ENCODE measurements around the gene ABCA3.

ABCA3 gene

GRCh38 chr16:2256531-2257140 lies 83.9 kb downstream of the ABCA3 start:
- no peak for TF ChIP-seq ZFX (IDR thresholded peaks at IDR 0.05)
- no peak for TF ChIP-seq CTCF (conservative IDR thresholded peaks at IDR 0.05)
- no peak overlapping the region for H3K27ac ChIP-seq

- no peak overlapping the region; the same call in 1 of the 2 replicates for H3K27ac ChIP-seq
- TF ChIP-seq CTCF (conservative IDR thresholded peaks at IDR 0.05) (no peak), ZFX (IDR thresholded peaks at IDR 0.05) (no peak)
Observed at GRCh38 chr16:2253293-2253692, 87.2 kb downstream of the ABCA3 start.

GRCh38 chr16:2252806-2253148 lies 87.8 kb downstream of the ABCA3 start:
- peak overlapping the region; percentile 83 for H3K27ac ChIP-seq

GRCh38 chr16:2251296-2252111 lies 89.0 kb downstream of the ABCA3 start, which contains the start of gene ECI1:
Gene ECI1, minus strand, starts transcription at chr16:2251587. Its CDS starts 21 bp downstream, at chr16:2251566.
- peak within 1 kb of the TSS; percentile 83 for H3K27ac ChIP-seq
- TF ChIP-seq CTCF (conservative IDR thresholded peaks at IDR 0.05) (no peak; the same call in 1 of the 2 replicates), ZFX (IDR thresholded peaks at IDR 0.05) (peak; percentile 57; the same call in 1 of the 2 replicates)

More at GRCh38 chr16:2252806-2253148, 87.8 kb downstream of the ABCA3 start:
- TF ChIP-seq CTCF (conservative IDR thresholded peaks at IDR 0.05) (no peak), ZFX (IDR thresholded peaks at IDR 0.05) (no peak)

- peak overlapping the region; percentile 83 for H3K27ac ChIP-seq
- no peak for TF ChIP-seq CTCF (conservative IDR thresholded peaks at IDR 0.05)
- no peak for TF ChIP-seq ZFX (IDR thresholded peaks at IDR 0.05)
Observed at GRCh38 chr16:2250652-2251295, 89.8 kb downstream of the ABCA3 start.

- no peak for TF ChIP-seq ZFX (IDR thresholded peaks at IDR 0.05)
- TF ChIP-seq CTCF (conservative IDR thresholded peaks at IDR 0.05) = no peak
- no peak overlapping the region for H3K27ac ChIP-seq
Observed at GRCh38 chr16:2246301-2246885, 94.1 kb downstream of the ABCA3 start.

All from C4-2B (cell line).